IMR-90 (cell line): ENCODE results near the gene ABTB2. TPM values are rescaled to one million over a fixed set of nuclear protein-coding genes. Genes with fewer than 3 reads are reported as not detected.

Experiments
- ATAC-seq: fragments of 200-7000 bp; cut with Tn5 transposase; 2 replicates; pipeline ENCODE4 v1.9.1; 2020; ENCODE audit warnings: low read depth, mild to moderate bottlenecking, moderate library complexity
- BruUV-seq: library from RNA; stranded (reverse); fragments of 400-500 nt; replicated peaks from 2 replicates; lab custom pipeline; 2021; lab: Mats Ljungman, UMichigan
- CTCF ChIA-PET: fragments of 300-600 bp; formaldehyde crosslinking; extraction: SDS; loops from one replicate; lab custom pipeline; 2021; ENCODE audit warnings: antibody characterized with exemption; lab: Yijun Ruan, JAX
- POLR2A ChIA-PET: fragments of 300-600 bp; sonication (Branson Sonifier 250); formaldehyde crosslinking; loops from one replicate; lab custom pipeline; 2022; ENCODE audit warnings: antibody characterized with exemption; ENCODE audit not compliant: unreplicated experiment; lab: Charles Lee
- DNase-seq: peaks from one replicate; pipeline ENCODE4 v3.0.0; 2013
- H2AFZ ChIP-seq: replicated peaks from 2 replicates; pipeline ENCODE3; 2013; ENCODE audit warnings: low read length, mild to moderate bottlenecking; ENCODE audit not compliant: poor library complexity
- H2AK5ac ChIP-seq: 2 replicates; pipeline ENCODE4 v1.6.1; 2013; ENCODE audit warnings: low read depth, low read length, inconsistent platforms
- H2AK9ac ChIP-seq: replicated peaks from 2 replicates; pipeline ENCODE3; 2013; ENCODE audit warnings: mild to moderate bottlenecking, low read depth, low read length, moderate library complexity; ENCODE audit not compliant: poor library complexity
- H2BK120ac ChIP-seq: 2 replicates; pipeline ENCODE4 v1.6.1; 2013; ENCODE audit warnings: low read depth, low read length, inconsistent platforms
- H2BK15ac ChIP-seq: 3 replicates; pipeline ENCODE4 v1.6.1; 2013; ENCODE audit warnings: low read depth, low read length, inconsistent platforms
- H2BK20ac ChIP-seq: 2 replicates; pipeline ENCODE4 v1.6.1; 2013; ENCODE audit warnings: low read depth, mild to moderate bottlenecking, inconsistent platforms, low read length, moderate library complexity
- H2BK5ac ChIP-seq: 2 replicates; pipeline ENCODE4 v1.6.1; 2013; ENCODE audit warnings: mild to moderate bottlenecking, low read depth, low read length, inconsistent platforms; ENCODE audit not compliant: poor library complexity, severe bottlenecking
- H3K14ac ChIP-seq: replicated peaks from 2 replicates; pipeline ENCODE4 v1.6.1; 2013; ENCODE audit warnings: low read depth, low read length, inconsistent platforms
- H3K18ac ChIP-seq: 2 replicates; pipeline ENCODE4 v1.6.1; 2013; ENCODE audit warnings: low read depth, low read length, control low read depth
- H3K23ac ChIP-seq: 2 replicates; pipeline ENCODE4 v1.6.1; 2013; ENCODE audit warnings: low read depth, low read length, inconsistent platforms
- H3K27ac ChIP-seq: 2 replicates; pipeline ENCODE4 v1.5.1; 2013; ENCODE audit warnings: mild to moderate bottlenecking, control low read depth, low read length; ENCODE audit not compliant: insufficient read depth
- H3K27me3 ChIP-seq: 2 replicates; pipeline ENCODE4 v1.6.1; 2013; ENCODE audit warnings: low read length; ENCODE audit not compliant: control insufficient read depth, insufficient read depth
- H3K36me3 ChIP-seq: 2 replicates; pipeline ENCODE4 v1.6.1; 2013; ENCODE audit warnings: low read length, mixed read lengths; ENCODE audit not compliant: control insufficient read depth, insufficient read depth
- H3K4ac ChIP-seq: 2 replicates; pipeline ENCODE4 v1.6.1; 2013; ENCODE audit warnings: low read depth, low read length, inconsistent platforms
- H3K4me1 ChIP-seq: 2 replicates; pipeline ENCODE4 v1.6.1; 2013; ENCODE audit warnings: low read length, mixed read lengths; ENCODE audit not compliant: control insufficient read depth, insufficient read depth
- H3K4me2 ChIP-seq: 2 replicates; pipeline ENCODE4 v1.6.1; 2013; ENCODE audit warnings: low read depth, mild to moderate bottlenecking, control low read depth, low read length, moderate library complexity
- H3K4me3 ChIP-seq: 2 replicates; pipeline ENCODE4 v1.5.1; 2013; ENCODE audit warnings: low read depth, mild to moderate bottlenecking, control low read depth, low read length, moderate library complexity; ENCODE audit not compliant: insufficient read depth
- H3K56ac ChIP-seq: 2 replicates; pipeline ENCODE4 v1.6.1; 2013; ENCODE audit warnings: low read length, inconsistent platforms; ENCODE audit not compliant: insufficient read depth; ENCODE audit errors: extremely low read depth
- H3K79me1 ChIP-seq, 2 experiments: 2 replicates each; pipeline ENCODE4 v1.6.1; 2013; ENCODE audit warnings: low read length in 2 of 2, inconsistent platforms in 1 of 2, low read depth in 1 of 2
- H3K9ac ChIP-seq: 2 replicates; pipeline ENCODE4 v1.6.1; 2013; ENCODE audit warnings: low read depth, low read length, control low read depth
- H3K9me1 ChIP-seq: 2 replicates; pipeline ENCODE4 v1.6.1; 2013; ENCODE audit warnings: low read length, inconsistent platforms; ENCODE audit not compliant: insufficient read depth
- H3K9me3 ChIP-seq: 2 replicates; pipeline ENCODE4 v1.6.1; 2013; ENCODE audit warnings: low read length; ENCODE audit not compliant: control insufficient read depth, insufficient read depth
- H4K20me1 ChIP-seq: 2 replicates; pipeline ENCODE4 v1.6.1; 2013; ENCODE audit warnings: low read length, inconsistent platforms; ENCODE audit not compliant: insufficient read depth
- H4K5ac ChIP-seq: 2 replicates; pipeline ENCODE4 v1.6.1; 2013; ENCODE audit warnings: mild to moderate bottlenecking, low read depth, low read length, control low read depth
- H4K8ac ChIP-seq, 2 experiments: 2 replicates each; pipeline ENCODE4 v1.6.1; 2013; ENCODE audit warnings: low read depth in 2 of 2, low read length in 2 of 2, control low read depth in 1 of 2, inconsistent platforms in 1 of 2
- H4K91ac ChIP-seq: 2 replicates; pipeline ENCODE4 v1.6.1; 2013; ENCODE audit warnings: low read depth, low read length, inconsistent platforms; ENCODE audit not compliant: insufficient read depth
- CTCF ChIP-seq: conservative IDR thresholded peaks from 2 replicates; pipeline ENCODE4 v1.5.1; 2012; ENCODE audit warnings: mild to moderate bottlenecking, low read depth, low read length, improper control_type of control experiment
- WGBS, 2 experiments: methylation state at CpG; one replicate each; pipeline versions ENCODE4 v1.1.5 to v1.1.7; 2013; ENCODE audit warnings: missing lambda C conversion rate in 2 of 2; ENCODE audit not compliant: insufficient read length in 1 of 2; ENCODE audit errors: extremely low coverage in 2 of 2; 5-methylcytosine and 5-hydroxymethylcytosine counted together
- dilution Hi-C: fragments of 300-500 bp; cut with HindIII; formaldehyde crosslinking; loops from one replicate; pipeline ENCODE4 v1.14.3; 2018; ENCODE audit warnings: low sequenced_read_pairs; ENCODE audit not compliant: unreplicated experiment
- in situ Hi-C: fragments of 300-500 bp; cut with MboI; formaldehyde crosslinking; loops from 3 replicates; pipeline ENCODE4 v1.14.3; 2019; ENCODE audit warnings: low sequenced_read_pairs, inconsistent platforms, mixed read lengths
- intact Hi-C: fragments of 100-400 bp; cut with micrococcal nuclease; formaldehyde crosslinking; loops from 2 replicates; pipeline ENCODE4 v1.10.0; 2022
- polyA plus RNA-seq, 3 experiments: library from polyadenylated mRNA; depleted of rRNA; stranded (reverse); fragments of >200 nt; gene quantifications; 2 replicates each; pipeline ENCODE4 v1.2.3, GENCODE V29; 2012; ENCODE audit warnings: low replicate concordance in 1 of 3
- total RNA-seq: library from RNA; depleted of rRNA; stranded (reverse); fragments of >200 nt; gene quantifications from 2 replicates; pipeline ENCODE4 v1.2.3, GENCODE V29; 2012

ABTB2 gene
- total and polyA plus RNA-seq, 2 of the 4 experiments (the other 2 are of a cell fraction) = 0.18 to 2.0 TPM

GRCh38 chr11:34340653-34341052 is 17.2 kb downstream of the ABTB2 start:
- POLR2A ChIA-PET = no interaction called here
- H4K20me1 ChIP-seq = peaks cover 8% of the 10 kb centered on the region; the same call in 1 of the 2 replicates

More at GRCh38 chr11:34340653-34341052, 17.2 kb downstream of the ABTB2 start:
- Histone ChIP-seq H2BK15ac (no peak overlapping the region), H3K9me3 (no peaks in the 10 kb centered on the region), H3K4me2 (no peak overlapping the region), H2BK20ac (no peak overlapping the region), H3K4me3 (no peak overlapping the region), H4K5ac (no peak overlapping the region), H3K4me1 (peaks cover 17% of the 10 kb centered on the region), H3K27ac (no peak overlapping the region), H2AK5ac (no peak overlapping the region), H3K23ac (no peak overlapping the region), H2AK9ac (no peak overlapping the region), H3K79me1 (no peaks in the 10 kb centered on the region), H4K8ac (no peak overlapping the region), H2AFZ (no peak overlapping the region), H2BK5ac (no peak overlapping the region), H3K36me3 (no peaks in the 10 kb centered on the region), H3K14ac (no peak overlapping the region), H3K9ac (no peak overlapping the region), H3K56ac (no peak overlapping the region), H3K27me3 (peaks cover 14% of the 10 kb centered on the region), H3K9me1 (peaks cover 27% of the 10 kb centered on the region), H2BK120ac (no peak overlapping the region), H3K18ac (no peak overlapping the region), H3K4ac (no peak overlapping the region), H4K91ac (no peak overlapping the region)
- intact Hi-C loops = no loop called here
- CTCF ChIA-PET = no interaction called here
- no TSS peak for BruUV-seq
- in situ Hi-C loops = no loop called here
- dilution Hi-C loops = loop anchor here (25.0 kb wide), 1 partner anchor 153 kb away; no protein-coding TSS in a partner anchor
- ATAC-seq = no peak
- DNase-seq = no peak
- WGBS, 2 experiments = no CpG with 5 or more reads among the region's 1 CpG
- TF ChIP-seq CTCF = no peak
